ENCODE measurements around the gene C6.

GRCh38 chr5:41199660-41200059 is 13.7 kb downstream of the C6 start:
- TF ChIP-seq CTCF (IDR thresholded peaks at IDR 0.05 in 8 of 11, conservative IDR thresholded peaks at IDR 0.05 in 3 of 11) (no peak), POLR2A (IDR thresholded peaks at IDR 0.05) (no peak)
